GM18517 (cell line): ENCODE data around the gene ARRDC2.

ENCODE experiments used
- ATAC-seq: cut with Tn5 transposase; IDR thresholded peaks from one replicate; pipeline ENCODE4 v1.9.1; 2021; ENCODE audit warnings: mild to moderate bottlenecking, moderate library complexity; ENCODE audit not compliant: unreplicated experiment

Gene ARRDC2

DNA sequence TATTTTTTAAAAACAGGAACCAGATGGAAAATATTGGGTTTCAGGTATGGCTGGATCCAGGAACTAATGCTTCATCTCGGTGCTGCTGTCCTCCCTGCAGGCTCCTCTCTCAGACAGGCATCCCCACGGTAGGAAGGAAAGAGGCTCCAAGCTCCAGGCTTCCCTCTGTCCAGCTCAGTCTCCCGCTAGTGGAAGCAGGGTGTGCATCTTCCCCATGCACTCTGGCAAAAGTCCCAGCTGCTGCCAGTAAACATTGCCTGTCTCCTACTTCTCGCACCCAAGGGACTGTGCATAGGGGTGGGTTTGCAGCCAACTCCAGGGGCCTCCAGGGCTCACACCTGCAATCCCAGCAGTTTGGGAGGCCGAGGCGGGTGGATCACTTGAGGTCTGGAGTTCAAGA lies 49.6 kb downstream of the ARRDC2 start:
- no peak for ATAC-seq

DNA sequence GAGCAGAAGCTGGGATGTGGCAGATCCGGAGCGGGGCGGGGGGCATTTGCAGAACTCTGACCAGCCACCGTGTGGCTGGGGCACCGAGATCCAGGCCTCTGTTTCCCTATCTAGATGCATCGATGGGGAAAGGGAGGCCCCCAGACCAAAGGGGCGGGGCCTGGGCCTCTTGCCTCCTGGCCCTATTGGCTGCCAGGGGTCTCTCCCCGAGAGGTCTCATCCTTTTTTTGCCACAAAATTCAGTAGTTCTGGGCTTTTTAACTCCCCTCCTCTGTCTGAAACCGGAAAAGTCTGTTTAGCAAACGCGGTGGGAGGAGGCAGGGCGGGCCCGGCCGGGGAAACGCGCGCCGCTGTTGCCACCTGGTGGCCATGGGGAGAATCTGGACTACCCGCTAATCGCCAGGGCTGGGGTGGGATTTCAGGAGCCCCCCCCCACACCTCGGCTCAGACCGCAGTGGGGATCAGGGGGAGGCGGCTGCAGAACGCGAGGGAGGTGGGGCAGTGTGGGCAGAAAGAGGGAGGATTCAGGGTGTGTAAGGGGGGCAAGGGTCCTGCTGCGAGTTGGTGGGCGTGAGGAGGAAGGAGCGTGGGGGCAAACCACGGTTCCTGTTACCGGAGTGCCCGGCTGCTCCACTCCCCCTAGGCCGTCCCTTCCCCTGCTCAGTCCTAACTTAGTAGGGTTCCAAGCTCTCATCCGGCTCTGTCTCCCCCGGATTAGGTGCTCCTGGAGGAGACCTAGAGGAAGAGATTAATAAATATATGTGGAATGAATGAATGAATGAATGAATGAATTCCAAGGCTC lies 50.4 kb downstream of the ARRDC2 start:
- ATAC-seq = no peak

DNA sequence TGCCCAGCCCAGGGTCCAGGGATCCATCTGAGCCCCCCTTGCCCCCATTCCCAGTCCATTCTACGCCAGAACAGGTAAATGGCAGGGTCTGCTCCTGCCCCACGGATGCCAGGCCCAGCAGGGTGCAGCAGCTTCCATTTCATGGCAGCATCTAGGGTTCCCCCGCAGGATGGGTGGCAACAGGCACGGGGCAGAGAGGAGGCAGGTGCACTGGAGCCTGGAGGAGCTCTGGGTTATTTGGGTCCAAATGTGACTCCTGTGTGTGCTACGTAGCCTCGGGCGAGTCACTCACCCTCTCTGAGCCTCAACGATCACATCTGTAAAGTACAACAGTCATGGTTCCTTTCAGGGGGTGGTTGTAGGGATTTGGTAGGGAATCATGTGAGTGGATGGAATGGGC lies 51.3 kb downstream of the ARRDC2 start:
- no peak for ATAC-seq

DNA sequence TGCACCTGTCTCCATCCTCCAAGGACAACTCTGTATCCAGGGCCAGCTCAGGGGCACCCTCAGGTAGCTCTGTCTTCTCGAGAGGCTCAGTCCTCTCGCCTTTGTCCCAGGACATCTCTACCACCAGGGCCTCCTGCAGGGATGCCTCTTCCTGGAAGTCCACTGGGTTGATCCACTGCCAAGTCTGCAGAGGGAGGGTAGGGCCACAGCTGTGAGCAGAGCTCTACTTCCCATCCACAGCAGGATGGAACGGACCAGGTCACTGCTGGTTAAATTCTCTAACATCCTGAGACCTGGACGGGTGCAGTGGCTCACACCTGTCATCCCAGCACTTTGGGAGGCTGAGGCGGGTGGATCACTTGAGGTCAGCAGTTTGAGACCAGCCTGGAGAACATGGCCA lies 51.9 kb downstream of the ARRDC2 start:
- no peak for ATAC-seq

DNA sequence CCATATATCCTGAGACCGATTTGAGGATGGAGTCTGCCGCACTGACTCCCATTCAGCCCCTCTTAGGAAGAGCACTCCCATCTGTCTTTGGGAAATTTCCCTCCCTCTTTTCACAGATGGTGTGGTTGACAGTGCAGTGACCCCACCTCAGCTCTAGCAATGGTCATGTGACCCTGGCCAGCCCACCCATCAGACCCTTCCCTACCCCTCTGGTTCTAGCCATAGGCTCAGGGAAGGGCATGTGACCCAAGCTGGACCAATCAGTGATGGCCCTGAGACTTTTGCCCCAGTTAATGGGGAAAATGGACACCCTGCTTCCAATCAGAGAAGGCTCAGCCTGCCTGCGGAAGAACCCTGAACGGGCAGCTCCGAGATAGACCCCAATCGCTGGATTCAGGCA lies 52.5 kb downstream of the ARRDC2 start:
- ATAC-seq = no peak

DNA sequence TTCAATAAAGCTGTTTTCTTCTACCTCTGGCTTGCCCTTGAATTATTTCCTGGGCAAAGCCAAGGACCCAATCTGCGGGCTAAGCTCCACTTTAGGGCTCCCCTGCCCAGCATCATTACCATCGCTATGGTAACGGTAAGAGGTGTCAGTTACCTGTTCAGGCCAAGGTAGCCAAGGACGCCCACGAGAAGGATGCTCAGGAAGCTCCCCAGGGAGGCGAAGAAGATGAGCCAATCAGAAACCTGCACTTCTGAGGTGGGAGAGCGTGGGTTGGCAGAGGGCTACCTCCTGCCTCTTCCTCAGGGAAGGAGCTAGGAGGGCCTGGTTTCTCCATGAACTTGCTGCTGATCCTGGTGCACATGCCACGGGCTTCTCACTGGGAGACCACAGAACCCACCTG lies 54.1 kb downstream of the ARRDC2 start:
- ATAC-seq = no peak

DNA sequence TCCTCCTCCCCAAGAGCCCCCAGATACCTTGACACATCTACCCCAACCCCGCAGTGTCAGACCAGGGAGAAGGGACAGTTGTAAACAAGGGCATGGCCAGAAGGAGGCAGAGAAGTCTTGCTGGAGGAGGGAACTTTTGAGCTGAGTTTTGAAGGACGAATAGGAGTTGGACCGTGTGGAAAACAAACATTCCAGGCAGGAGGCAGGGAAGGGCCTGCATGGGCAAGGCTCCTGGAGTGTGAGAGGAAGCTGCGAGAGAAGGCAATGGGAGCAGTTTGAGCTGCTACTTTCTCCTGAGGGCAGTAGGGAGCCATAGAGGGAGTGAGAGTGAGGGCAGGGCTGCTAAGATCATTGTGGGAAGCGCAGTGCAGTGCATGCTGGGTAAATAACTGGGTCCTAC lies 55.5 kb downstream of the ARRDC2 start:
- no peak for ATAC-seq
